ENCODE measurements around the gene TRIP11.

TRIP11 gene

DNA sequence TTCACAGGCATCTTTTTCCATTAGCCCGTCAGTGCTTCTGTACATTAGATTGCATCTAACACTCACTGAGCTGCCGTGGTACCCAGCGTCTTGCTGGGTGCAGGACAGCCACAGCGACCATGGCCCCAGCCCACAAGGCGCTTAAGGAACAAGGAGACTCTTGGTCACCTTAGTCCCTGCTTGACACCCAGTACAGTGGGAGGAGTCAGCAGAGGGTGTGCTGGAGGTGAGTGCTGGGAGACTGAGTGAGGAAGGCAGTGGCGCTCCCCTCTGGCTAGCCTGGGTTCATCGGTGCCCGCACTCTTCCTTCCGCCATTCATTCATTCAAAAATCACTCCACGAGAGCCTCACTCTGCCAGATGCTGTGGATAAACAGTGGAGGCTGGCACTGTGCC is 114.1 kb downstream of the TRIP11 start:
- TF ChIP-seq FOXP2 (optimal IDR thresholded peaks at IDR 0.05; ENCODE audit: control extremely low read depth, extremely low read length, insufficient read depth) (no peak), POLR2AphosphoS5 (IDR thresholded peaks at IDR 0.05; ENCODE audit: borderline replicate concordance, low read depth, low read length) (no peak), EZH2 (IDR thresholded peaks at IDR 0.05) (no peak)
- no peak overlapping the region for H3K27ac ChIP-seq
- H3K9me3 ChIP-seq (ENCODE audit: low read depth, low read length) = no peaks in the 10 kb centered on the region
- H3K36me3 ChIP-seq (ENCODE audit: insufficient read depth, low read length) = no peaks in the 10 kb centered on the region
- H3K4me3 ChIP-seq = no peak overlapping the region
- no peak for DNase-seq (ENCODE audit: low read depth, low spot score)
- no peak overlapping the region for H3K9ac ChIP-seq (ENCODE audit: insufficient read length)

DNA sequence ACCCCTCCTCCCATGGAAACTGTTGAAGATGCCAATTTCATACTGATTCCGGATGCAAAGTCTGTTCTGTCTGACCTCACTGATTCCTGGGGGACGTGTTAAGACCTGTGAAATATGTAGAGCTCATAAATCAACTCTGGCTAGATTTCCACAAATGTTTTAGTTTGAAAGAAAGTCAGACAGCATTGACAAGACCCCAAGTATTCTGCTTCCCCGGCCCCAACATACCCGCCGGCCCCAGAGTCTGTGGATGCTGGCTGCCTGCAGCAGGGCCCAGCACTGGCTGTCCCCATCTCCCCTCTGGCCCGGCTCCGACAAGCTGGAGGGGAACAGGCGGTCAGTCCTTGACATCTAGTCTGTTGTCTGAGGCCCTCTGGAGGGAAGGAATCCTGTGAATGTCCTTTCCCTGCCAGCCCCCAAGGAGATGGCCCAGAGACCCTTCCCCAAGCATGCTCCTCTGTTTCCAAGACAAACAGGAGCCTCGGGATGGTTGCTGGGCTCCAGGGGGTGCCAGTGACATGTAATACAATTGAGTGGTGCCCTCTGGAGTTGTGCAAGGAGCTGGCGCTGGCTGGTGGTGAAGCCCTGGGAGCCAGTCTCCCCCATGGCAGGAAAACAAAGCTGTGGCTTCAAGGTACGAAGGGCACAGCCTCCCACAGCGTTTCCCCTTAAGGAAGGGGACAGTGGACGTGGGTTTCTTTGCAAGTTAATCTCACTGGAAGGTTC is 114.7 kb downstream of the TRIP11 start:
- H3K4me3 ChIP-seq = no peak overlapping the region
- H3K27ac ChIP-seq = no peak overlapping the region
- H3K9me3 ChIP-seq (ENCODE audit: low read depth, low read length) = no peaks in the 10 kb centered on the region
- no peak overlapping the region for H3K9ac ChIP-seq (ENCODE audit: insufficient read length)
- no peaks in the 10 kb centered on the region for H3K36me3 ChIP-seq (ENCODE audit: insufficient read depth, low read length)
- no peak for DNase-seq (ENCODE audit: low read depth, low spot score)
- no peak for TF ChIP-seq POLR2AphosphoS5 (IDR thresholded peaks at IDR 0.05; ENCODE audit: borderline replicate concordance, low read depth, low read length)
- no peak for TF ChIP-seq FOXP2 (optimal IDR thresholded peaks at IDR 0.05; ENCODE audit: control extremely low read depth, extremely low read length, insufficient read depth)
- no peak for TF ChIP-seq EZH2 (IDR thresholded peaks at IDR 0.05)

DNA sequence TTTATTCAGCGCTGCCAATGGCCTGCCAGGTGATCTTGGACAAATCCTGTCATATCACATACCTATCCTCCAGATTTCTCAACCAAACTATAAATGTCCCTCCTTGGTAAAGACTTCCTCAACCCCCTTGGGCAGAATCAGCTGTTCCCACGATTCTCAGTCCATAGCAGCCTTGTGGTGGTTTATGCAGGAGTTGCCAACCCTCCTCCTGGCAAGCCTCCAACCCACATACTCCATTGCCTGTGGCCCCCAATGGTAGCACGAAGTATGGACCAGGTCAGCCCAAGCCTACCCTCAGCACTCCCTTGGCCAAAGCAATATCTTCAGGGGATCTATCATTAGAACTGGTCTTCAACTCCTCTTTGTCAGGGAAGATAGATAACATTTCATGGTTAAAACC is 119.3 kb downstream of the TRIP11 start:
- H3K9ac ChIP-seq (ENCODE audit: insufficient read length) = no peak overlapping the region
- TF ChIP-seq EZH2 (IDR thresholded peaks at IDR 0.05) = no peak
- no peak for TF ChIP-seq FOXP2 (optimal IDR thresholded peaks at IDR 0.05; ENCODE audit: control extremely low read depth, extremely low read length, insufficient read depth)
- TF ChIP-seq POLR2AphosphoS5 (IDR thresholded peaks at IDR 0.05; ENCODE audit: borderline replicate concordance, low read depth, low read length) = no peak
- no peak for DNase-seq (ENCODE audit: low read depth, low spot score)
- no peaks in the 10 kb centered on the region for H3K36me3 ChIP-seq (ENCODE audit: insufficient read depth, low read length)
- H3K27ac ChIP-seq = no peak overlapping the region
- no peaks in the 10 kb centered on the region for H3K9me3 ChIP-seq (ENCODE audit: low read depth, low read length)
- H3K4me3 ChIP-seq = no peak overlapping the region

DNA sequence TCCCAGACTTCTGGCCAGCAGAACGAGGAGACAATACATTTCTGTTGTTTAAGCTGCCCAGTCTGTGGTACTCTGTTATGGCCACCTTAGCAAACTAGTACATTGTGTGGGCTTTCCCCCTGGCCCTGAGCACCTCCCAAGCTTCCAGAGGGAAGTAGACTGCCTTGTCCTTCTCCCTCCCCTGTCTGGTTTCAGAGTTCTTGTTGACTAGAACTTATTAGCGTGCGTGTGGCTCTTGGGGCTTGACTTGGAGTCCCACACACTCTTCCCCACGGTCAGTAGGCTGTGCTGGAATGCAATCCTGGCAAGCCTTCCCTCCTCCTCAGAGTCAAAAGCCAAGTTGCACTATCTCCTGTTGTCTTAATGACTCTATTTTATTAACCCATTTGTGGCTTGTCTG is 120.0 kb downstream of the TRIP11 start:
- Histone ChIP-seq H3K9me3 (ENCODE audit: low read depth, low read length) (no peaks in the 10 kb centered on the region), H3K4me3 (no peak overlapping the region), H3K9ac (ENCODE audit: insufficient read length) (no peak overlapping the region), H3K27ac (no peak overlapping the region), H3K36me3 (ENCODE audit: insufficient read depth, low read length) (no peaks in the 10 kb centered on the region)
- no peak for DNase-seq (ENCODE audit: low read depth, low spot score)
- TF ChIP-seq EZH2 (IDR thresholded peaks at IDR 0.05) (no peak), POLR2AphosphoS5 (IDR thresholded peaks at IDR 0.05; ENCODE audit: borderline replicate concordance, low read depth, low read length) (no peak), FOXP2 (optimal IDR thresholded peaks at IDR 0.05; ENCODE audit: control extremely low read depth, extremely low read length, insufficient read depth) (no peak)

DNA sequence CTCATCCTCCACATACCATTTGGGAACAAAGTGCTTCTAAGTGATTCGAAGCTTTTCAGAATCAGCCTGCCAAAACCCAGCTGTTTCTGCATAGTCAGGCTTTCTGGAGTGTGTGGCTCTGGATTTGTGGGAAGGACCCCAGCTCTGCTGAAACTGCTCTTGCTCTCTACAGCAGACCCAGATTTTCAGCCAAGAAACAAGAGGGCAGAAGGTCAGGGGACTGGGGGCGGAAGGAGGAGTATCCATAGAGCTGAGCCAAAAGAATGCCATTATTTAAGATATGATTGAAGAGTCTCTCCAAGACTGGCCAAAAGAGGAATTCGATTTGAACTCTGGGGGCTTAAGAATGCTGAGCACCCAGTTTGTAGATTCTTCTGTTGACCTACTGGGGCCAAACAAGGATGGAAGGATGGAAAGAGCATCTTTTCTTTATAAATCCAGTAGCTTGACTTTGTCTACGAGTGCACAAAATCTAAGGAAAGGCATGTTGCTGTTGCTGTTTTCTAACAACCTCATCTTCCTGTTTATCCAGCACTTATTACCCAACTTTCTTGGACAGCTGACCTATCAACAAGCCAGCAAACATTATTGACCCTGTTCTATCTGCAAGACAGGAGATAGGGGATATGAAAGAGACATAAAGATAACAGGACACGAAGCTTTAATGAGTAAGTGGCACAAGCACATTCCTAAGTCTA is 121.5 kb downstream of the TRIP11 start:
- no peak overlapping the region for H3K9ac ChIP-seq (ENCODE audit: insufficient read length)
- H3K27ac ChIP-seq = no peak overlapping the region
- H3K4me3 ChIP-seq = no peak overlapping the region
- no peaks in the 10 kb centered on the region for H3K9me3 ChIP-seq (ENCODE audit: low read depth, low read length)
- H3K36me3 ChIP-seq (ENCODE audit: insufficient read depth, low read length) = no peaks in the 10 kb centered on the region
- TF ChIP-seq FOXP2 (optimal IDR thresholded peaks at IDR 0.05; ENCODE audit: control extremely low read depth, extremely low read length, insufficient read depth) (no peak), POLR2AphosphoS5 (IDR thresholded peaks at IDR 0.05; ENCODE audit: borderline replicate concordance, low read depth, low read length) (no peak), EZH2 (IDR thresholded peaks at IDR 0.05) (no peak)
- DNase-seq (ENCODE audit: low read depth, low spot score) = no peak

All from SK-N-MC (cell line).